Measurements from ENCODE around the gene CIT.

GRCh38 chr12:119681728-119682638, 195.1 kb downstream of the CIT start:
- TF ChIP-seq GATA3 (IDR thresholded peaks at IDR 0.05; ENCODE audit: low read depth, low read length) (no peak), GATA2 (IDR thresholded peaks at IDR 0.05; ENCODE audit: low read depth, low read length) (no peak)

All from SH-SY5Y (cell line).